Umbilical cord (tissue), 2 donors: Measurements from ENCODE around the gene DKKL1. TPM values are rescaled to one million over a fixed set of nuclear protein-coding genes. Genes with fewer than 3 reads are reported as not detected.
A peak's percentile ranks its signal among the peaks of the same experiment; 100 is the strongest.
"Not testable (repeated sequence)": the region's sequence is repeated elsewhere in the genome, so short reads cannot be mapped to it uniquely, and the experiment has no call there.

Experiments
- DNase-seq: peaks from one replicate; pipeline ENCODE4 v3.0.0-alpha.2; 2015; ENCODE audit warnings: low spot score
- total RNA-seq: library from RNA; depleted of rRNA; stranded (reverse); fragments of >200 nt; gene quantifications from one replicate; pipeline ENCODE4 v1.2.3, GENCODE V29; 2014; ENCODE audit warnings: low replicate concordance; ENCODE audit not compliant: insufficient read depth

Gene DKKL1
- not detected for total RNA-seq

DNA sequence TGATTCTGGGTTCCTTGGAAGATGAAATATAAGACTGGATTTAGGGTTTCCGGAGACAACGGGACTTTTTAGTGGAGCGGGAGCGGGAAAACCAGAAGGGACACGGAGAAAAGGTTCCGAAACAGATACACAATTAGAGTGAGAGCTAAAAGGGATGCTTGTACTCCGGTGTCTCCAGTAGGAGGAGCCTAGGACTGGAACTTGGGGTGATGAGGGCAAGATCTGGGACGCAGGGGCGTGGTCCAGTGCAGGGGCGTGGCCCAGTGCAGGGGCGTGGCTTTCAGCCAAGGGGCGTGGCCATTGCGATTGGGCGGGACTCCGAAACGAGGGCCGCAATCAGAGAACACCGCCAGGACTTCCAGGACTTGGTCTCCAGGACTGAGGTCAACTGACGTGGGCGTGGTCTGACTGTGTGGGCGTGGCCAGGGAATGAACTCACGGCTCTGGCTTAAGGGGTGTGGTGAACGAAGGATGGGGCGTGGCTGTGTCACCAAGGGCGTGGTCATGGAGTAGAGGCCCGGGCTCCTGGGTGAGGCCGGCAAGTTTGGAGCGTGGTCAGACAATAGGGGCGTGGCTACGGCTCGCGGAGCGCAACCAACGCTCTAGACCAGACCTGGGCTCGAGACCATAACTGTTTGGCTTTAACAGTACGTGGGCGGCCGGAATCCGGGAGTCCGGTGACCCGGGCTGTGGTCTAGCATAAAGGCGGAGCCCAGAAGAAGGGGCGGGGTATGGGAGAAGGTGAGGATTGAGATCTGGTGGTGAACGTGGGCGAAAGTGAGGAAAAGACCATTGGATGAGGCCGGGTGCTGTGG, at the start of gene DKKL1:
DKKL1 (plus strand) TSS at position 610 of the 815 bp plus-strand sequence; CDS start at position 732, 122 bp downstream.
- DNase-seq: peak; percentile 97

DNA sequence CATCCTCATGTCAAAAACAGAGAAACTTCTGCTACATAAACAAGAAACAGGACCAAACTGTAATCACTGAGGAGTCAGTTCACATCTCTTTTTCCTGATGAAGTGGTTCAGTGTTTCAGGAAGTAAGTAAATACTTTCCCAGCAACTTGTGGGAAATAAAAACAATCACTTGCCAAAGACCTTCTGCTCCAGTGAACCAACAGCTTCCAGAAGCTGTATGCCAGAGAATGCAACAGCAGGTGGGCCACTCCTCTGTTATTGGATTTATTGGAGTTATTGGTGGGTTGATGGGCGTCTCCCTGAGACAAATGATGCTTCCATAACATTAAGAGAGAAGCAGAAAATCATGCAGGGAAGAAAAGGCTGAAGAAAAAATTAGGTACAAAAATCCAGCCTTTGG, 48.6 kb upstream of the DKKL1 start:
- DNase-seq: no peak

DNA sequence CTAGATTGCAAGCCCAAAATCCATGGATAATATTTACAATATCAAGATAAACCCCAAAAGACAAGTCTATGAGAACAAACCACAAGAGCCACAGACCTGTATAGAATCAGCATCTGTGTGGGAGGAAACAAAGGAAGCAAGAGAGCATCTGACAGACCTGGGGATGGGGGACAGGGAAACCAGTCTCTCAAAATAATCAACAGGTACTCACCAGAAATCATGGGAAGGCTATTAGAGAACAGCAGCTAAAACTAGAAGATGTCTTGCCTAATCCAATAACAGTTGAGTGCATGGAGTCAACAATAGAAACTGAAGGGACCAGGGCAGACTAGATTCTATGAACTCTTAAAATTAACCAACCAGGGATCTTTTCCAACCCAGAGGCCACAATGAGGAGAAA, 47.4 kb upstream of the DKKL1 start:
- no peak for DNase-seq

DNA sequence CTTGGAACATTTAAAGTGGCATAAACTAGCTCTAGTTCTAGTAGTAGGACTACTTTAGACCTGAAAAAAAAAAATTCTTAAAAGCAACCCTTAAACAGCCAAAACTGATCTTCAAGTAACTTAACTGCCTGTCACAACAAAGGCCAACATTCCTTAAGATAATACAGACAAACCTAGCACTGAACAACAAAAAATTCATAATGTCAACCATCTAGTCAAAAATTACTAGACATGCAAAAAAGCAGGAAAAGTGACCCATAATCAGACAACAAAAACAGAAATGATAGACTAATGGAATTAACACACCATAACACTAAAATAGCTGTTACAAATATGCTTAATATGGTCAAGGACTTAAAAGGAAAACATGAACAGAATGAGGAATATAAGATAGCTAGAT, 45.4 kb upstream of the DKKL1 start:
- no peak for DNase-seq

DNA sequence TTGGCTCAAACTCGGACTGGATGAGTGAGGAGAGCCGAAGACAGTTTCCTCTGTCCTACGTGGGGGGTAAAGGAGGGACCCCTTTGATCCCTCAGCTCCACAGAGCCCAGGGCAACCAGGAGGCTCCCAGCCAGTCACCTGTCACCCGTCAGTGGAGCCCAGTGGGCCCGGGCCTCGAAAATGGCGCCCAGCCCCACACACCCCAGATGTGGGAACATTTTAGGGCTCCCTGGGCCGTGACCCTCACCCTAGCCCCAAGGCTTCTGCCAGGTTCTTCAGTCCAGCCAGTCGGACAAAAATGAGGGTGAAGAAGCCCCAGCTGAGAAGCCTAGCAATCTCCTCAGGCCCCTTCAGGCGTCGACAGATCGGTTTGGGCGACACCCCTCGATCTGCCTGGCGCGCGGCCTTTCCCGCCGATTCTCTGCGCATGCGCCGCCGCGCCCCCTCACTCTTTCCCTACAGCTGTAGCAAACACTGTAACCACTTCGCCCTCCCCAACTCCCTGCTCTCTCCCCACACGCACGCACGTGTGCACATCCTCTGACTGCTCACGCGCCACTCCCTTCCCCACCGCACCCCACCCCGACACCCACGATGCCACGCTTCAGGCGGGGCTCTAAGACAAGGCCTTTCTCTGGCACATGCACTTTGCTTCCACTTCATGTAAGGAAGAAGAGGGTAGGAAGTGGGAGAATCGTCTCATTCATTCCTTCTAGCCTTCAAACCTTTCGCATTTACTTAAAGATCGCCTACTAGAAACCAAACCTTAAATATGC, 38.7 kb upstream of the DKKL1 start, which contains the start of gene SLC6A16:
SLC6A16 (minus strand) TSS at position 391 of the 776 bp plus-strand sequence. CDS start 13,844 bp downstream, outside the sequence.
- no peak for DNase-seq

DNA sequence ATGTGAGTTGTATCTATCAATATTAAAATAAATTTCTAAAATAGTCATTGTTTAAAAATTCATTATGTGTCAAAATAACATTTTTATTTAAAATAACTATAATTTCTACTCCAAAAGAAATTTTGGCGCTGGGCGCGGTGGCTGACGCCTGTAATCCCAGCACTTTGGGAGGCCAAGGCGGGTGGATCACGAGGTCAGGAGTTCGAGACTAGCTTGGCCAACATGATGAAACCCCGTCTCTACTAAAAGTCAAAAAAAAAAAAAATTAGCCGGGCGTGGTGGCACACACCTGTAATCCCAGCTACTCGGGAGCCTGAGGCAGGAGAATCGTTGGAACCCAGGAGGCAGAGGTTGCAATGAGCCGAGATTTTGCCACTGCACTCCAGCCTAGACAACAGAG, 37.9 kb upstream of the DKKL1 start:
- DNase-seq: not testable (repeated sequence)

DNA sequence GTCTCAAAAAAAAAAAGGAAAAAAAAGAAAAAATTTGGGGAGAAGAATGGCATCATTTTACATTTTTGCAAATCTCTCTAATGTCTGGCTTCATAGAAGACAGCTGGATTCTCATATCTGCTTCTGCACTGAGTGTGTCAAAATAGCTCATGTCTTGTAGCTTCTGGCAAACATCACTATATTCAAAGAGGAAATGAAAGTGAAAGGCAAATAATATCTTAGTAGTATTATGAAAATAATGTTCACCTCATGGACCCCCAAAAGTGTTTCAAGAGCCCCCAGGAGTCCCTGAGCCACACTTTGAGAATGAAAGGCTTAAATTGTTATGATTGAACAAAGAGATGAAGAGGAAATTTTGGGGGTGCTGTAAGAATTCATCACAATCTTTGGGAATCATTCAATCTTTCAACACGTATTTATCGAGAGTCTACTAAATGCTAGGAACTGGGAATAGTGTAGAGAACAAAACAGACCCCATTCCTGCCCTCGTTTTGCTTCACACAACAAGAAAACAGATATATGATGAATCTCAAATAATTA, 37.4 kb upstream of the DKKL1 start:
- DNase-seq: no peak

DNA sequence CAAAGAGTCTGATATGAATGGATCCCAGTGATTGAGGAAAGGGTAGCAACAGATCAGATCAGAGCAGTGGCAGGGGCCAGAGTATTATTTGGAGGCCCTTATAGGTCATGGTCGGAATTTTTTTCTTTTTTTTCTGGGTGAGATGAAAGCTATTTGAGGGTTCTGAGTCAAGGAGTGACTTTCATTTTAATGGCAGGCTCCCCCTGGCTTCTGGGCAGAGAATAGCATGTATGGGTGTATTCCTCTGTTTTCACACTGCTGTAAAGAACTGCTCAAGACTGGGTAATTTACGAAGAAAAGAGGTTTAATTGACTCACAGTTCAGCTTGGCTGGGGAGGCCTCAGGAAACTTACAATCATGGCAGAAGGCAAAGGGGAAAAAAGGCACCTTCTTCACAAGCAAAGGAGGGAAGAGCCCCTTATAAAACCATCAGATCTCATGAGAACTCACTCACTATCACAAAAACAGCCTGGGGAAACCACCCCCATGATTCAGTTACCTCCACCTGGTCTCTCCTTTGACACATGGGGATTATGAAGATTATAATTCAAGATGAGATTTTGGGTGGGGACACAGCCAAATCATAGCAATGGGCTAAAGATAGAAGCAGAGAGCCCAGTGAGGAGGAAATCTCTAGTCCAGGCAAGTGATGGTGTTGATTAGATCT, 35.7 kb upstream of the DKKL1 start:
- DNase-seq: no peak

DNA sequence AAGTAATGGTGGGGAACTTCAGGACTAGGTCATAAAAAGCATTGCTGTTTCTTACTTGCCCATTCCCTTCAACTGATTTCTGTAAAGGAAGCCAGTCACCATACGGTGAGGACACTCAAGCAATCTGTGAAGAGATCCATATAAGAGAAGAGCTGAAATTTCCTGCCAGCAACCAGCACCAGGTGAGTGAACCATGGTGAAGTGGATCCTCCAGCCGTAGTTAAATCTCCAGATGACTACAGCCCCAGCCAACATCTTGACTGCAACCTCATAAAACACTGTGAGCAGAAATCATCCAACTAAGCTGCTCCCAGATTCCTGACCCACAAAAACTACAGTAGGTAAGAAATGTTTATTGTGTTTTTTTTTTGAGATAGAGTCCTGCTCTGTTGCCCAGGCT, 34.9 kb upstream of the DKKL1 start:
- DNase-seq: no peak

DNA sequence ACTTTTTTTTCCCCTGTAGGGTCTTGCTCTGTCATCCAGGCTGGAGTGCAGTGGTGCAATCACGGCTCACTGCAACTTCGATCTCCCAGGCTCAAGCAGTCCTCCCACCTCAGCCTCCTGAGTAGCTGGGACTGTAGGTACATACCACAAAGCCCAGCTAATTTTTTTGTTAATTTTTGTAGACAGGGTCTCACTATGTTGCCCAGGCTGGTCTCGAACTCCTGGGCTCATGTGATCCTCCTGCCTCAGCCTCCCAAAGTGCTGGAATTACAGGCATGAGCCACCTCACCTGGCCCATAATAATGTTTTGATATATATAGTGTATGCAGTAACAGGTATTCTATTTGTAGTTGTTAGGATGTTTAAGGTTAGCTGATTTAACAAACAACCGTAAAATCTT, 32.5 kb upstream of the DKKL1 start:
- not testable (repeated sequence) for DNase-seq

DNA sequence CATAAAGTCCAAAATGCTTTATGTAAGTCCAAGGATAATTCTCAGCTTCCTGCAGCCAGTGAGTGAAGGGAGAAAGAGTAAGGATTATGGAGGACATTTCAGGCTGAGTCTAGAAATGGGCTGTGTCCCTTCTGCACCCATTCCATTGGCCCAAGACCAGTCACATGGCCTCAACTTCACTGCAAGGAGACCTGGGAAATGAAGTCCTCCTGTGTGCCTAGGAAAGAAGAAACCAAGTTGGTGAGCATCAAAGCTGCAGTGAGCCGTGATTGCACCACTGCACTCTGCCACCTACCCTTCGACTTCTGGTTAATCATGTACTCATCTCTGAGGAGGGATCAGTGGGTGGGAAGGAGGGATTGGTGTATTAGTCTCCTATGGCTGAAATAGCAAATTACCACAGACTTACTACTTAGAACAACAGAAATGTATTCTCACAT, 32.0 kb upstream of the DKKL1 start:
- DNase-seq: peak; percentile 46

DNA sequence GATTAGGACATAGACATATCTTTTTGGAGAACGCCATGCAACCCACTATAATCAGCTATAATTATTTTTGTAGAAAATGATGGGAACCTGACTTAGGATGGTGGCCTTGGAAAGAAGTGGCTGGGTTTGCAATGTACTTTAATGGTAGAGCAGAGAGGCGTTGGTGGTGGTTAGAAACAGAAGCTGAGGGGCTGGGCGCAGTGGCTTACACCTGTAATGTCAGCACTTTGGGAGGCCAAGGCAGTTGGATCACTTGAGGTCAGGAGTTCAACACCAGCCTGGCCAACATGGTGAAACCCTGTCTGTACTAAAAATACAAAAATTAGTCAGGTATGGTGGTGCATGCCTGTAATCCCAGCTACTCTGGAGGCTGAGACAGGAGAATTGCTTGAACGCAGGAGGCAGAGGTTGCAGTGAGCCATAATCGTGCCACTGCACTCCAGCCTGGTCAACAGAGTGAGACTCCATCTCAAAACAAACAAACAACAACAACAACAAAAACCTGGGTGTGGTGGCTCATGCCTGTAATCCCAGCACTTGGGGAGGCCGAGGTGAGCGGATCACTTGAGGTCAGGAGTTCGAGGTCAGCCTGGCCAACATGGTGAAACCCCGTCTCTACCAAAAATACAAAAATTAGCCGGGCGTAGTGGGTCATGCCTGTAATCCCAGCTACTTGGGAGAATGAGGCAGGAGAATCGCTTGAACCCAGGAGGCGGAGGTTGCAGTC, 30.8 kb upstream of the DKKL1 start:
- not testable (repeated sequence) for DNase-seq

DNA sequence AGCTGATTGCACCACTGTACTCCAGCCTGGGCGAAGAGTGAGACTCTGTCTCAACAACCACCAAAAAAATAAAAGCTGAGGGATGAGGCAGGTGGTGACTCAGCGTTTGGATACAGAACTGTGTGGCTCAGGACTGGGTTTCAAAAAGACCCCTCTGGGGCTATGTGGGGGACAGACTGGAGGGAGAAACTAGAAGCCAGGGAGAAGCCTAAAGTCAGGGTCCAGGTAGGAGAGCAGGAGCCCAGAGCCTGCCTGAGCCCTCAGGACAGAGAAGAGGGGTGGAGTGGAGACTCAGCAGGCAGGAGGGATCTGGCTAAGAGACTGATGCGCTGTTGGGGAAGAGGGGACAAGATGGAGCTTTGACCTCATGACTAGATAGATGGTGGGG, 30.3 kb upstream of the DKKL1 start:
- DNase-seq: no peak

DNA sequence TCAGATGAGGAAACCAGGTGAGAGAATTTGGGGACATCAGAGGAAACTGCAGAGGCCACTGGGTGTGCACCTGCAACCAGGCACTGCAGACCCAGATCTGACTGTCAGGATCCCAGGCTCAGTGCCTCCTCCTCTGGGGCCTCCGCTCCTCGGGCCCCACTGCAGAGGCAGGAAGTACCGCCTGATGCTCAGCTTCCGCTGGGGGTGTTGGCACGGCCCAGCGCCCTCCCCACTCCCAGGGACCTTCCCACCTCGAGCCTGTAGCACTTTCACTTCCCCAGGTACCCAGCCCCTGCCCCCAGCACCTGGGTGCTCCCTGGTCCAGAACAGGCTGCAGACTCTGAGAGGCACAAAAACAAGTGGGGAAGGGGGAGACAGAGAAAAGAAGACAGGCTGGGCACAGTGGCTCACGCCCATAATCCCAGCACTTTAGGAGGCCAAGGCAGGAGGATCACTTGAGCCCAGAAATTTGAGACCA, 29.8 kb upstream of the DKKL1 start:
- DNase-seq: no peak

DNA sequence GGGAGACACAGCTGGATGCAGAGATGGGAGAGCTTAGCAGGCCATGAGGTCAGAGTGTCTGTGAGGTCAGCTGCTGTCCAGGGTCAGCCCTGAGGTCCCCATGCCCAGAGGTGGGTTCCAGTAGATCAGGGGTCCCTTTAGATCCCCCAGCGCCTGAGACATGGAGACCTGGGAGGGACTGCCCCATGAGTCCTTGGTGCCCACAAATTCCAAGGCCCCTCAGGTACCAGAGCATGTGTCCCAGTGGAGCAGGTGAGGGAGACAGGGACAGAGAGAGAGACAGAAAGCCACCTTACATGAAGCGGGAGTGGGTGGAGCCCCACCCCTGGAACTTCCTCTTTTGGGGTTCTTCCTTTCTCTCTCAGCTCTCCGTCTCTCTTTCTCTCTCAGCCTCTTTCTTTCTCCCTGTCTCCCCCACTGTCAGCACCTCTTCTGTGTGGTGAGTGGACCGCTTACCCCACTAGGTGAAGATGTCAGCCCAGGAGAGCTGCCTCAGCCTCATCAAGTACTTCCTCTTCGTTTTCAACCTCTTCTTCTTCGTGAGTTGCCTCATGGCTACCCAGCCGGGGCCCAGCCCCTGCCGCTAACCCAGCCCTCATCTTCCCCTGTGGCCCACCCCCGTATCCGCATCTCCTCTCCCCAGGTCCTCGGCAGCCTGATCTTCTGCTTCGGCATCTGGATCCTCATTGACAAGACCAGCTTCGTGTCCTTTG, 28.4 kb upstream of the DKKL1 start, which contains the start of gene CD37:
CD37 (plus strand) TSS at position 336 of the 713 bp plus-strand sequence; CDS start at position 471, 135 bp downstream.
- DNase-seq: no peak

DNA sequence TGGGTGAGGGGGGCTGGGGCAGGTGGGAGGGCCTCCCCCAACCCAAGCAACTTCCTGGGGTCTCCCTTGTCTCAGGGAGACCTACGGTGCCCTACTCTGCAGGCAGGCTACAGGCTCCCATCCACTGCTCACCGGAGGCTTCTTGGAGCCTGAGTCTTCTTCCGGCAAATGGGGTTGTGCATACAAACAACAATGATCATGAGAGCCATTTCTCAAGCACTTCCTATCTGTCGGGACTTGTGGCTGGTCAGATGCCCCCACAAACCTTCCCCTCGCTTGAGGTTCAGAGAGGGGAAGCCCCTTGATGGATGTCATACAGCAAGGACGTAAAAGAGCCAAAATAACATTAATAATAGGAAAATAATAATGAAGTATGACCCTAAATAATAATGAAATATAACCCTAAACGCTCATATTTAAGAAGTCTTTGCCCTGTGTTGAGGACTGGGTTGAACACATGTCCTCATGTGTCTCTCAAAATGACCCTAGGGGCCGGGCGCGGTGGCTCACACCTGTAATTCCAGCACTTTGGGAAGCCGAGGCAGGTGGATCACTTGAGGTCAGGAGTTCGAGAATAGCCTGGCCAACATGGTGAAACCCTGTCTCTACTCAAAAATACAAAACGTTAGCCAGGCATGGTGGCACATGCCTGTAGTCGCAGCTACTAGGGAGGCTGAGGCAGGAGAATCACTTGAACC, 27.7 kb upstream of the DKKL1 start:
- DNase-seq: no peak

DNA sequence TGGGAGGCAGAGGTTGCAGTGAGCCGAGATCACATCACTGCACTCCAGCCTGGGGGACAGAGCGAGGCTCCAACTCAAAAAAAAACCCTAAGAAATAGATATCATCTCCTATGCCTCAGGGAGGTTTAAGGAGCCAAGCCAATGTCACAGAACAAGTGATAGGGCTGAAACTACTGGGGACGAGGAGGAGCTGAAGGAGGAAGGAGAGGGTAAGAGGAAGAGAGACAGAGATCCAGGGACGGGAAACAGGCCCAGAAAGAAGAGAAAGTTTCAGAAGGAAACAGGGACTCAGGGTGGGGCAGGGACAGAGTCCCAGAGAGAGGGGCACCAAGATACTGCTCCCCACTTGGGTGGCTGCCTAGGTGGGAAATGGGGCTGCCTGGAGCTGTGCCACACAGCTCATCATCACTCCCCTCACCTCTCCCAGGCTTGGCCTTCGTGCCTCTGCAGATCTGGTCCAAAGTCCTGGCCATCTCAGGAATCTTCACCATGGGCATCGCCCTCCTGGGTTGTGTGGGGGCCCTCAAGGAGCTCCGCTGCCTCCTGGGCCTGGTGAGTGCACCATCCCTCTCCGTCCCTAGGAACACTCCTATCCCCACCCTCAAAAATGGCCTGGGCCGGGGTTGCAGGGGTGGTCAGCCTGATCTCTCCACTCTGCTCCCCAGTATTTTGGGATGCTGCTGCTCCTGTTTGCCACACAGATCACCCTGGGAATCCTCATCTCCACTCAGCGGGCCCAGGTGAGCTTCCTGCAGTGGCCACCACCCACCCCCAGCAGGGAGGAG, 27.0 kb upstream of the DKKL1 start:
- DNase-seq: no peak

DNA sequence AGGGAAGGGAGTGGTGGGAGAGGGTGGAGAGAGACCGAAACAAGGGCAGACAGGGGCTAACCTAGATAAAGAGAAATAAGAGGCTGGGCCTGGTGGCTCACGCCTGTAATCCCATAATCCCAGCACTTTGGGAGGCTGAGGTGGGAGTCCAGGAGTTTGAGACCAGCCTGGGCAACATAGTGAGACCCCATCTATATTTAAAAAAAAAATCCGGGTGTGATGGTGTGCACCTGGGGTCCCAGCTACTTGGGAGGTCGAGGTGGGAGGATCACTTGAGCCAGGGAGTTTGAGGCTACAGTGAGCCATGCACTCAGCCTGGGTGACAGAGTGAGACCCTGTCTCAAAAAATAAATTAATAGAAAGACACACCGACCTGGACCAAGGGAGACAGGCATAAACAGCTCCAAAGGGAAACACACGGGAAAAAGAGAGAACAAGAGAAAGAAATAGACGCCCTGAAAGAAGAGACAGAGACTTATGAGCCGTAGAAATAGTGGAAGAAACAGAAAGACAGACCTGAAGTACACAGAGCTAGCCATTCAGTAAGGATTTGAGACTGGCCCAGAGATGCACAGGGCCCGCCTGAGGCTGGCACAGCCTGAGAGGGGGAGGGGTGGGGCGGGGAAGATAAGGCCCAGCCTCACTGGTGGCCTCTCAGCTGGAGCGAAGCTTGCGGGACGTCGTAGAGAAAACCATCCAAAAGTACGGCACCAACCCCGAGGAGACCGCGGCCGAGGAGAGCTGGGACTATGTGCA, 26.2 kb upstream of the DKKL1 start:
- DNase-seq: no peak
